Trophoblast cell (in vitro differentiated cells and primary cell): ENCODE results near the gene SLC1A3.

ENCODE experiments used
- DNase-seq, 2 donors: peaks; one replicate each; pipeline ENCODE4 v3.0.0-alpha.2; 2016
- H2AFZ ChIP-seq: 2 replicates; pipeline ENCODE4 v1.6.1; 2013; ENCODE audit warnings: low read length, moderate library complexity, mild to moderate bottlenecking; ENCODE audit not compliant: insufficient read depth, poor library complexity
- H2AK5ac ChIP-seq: 2 replicates; pipeline ENCODE4 v1.6.1; 2013; ENCODE audit warnings: mild to moderate bottlenecking, low read length
- H2BK120ac ChIP-seq: 2 replicates; pipeline ENCODE4 v1.6.1; 2013; ENCODE audit warnings: low read length, mild to moderate bottlenecking, moderate library complexity; ENCODE audit not compliant: insufficient read depth, poor library complexity
- H2BK12ac ChIP-seq: 2 replicates; pipeline ENCODE4 v1.6.1; 2013; ENCODE audit warnings: mild to moderate bottlenecking, low read length, moderate library complexity
- H2BK5ac ChIP-seq: 2 replicates; pipeline ENCODE4 v1.6.1; 2013; ENCODE audit warnings: low read length, low read depth, moderate library complexity, mild to moderate bottlenecking; ENCODE audit not compliant: poor library complexity
- H3K14ac ChIP-seq: 2 replicates; pipeline ENCODE4 v1.6.1; 2013; ENCODE audit warnings: mild to moderate bottlenecking, low read length
- H3K18ac ChIP-seq: 2 replicates; pipeline ENCODE4 v1.6.1; 2013; ENCODE audit warnings: mild to moderate bottlenecking, low read length
- H3K23ac ChIP-seq: 2 replicates; pipeline ENCODE4 v1.6.1; 2013; ENCODE audit warnings: low read length
- H3K27ac ChIP-seq: 2 replicates; pipeline ENCODE4 v1.5.1; 2013; ENCODE audit warnings: low read depth, mild to moderate bottlenecking, inconsistent platforms, low read length, moderate library complexity
- H3K27me3 ChIP-seq: 2 replicates; pipeline ENCODE4 v1.6.1; 2013; ENCODE audit warnings: inconsistent platforms, mild to moderate bottlenecking, low read length, moderate library complexity; ENCODE audit not compliant: insufficient read depth
- H3K36me3 ChIP-seq, 2 experiments: 1 replicate in 1 of 2; 2 replicates in 1 of 2; pipeline ENCODE4 v1.6.1; 2013; ENCODE audit warnings: low read length in 2 of 2, mild to moderate bottlenecking in 2 of 2, moderate library complexity in 1 of 2; ENCODE audit not compliant: insufficient read depth in 2 of 2, control insufficient read depth in 1 of 2
- H3K4ac ChIP-seq: 2 replicates; pipeline ENCODE4 v1.6.1; 2013; ENCODE audit warnings: low read depth, mild to moderate bottlenecking, low read length, moderate library complexity
- H3K4me1 ChIP-seq, 2 experiments: 1 replicate in 1 of 2; 2 replicates in 1 of 2; pipeline ENCODE4 v1.6.1; 2013; ENCODE audit warnings: low read length in 2 of 2, mild to moderate bottlenecking in 2 of 2, moderate library complexity in 1 of 2; ENCODE audit not compliant: insufficient read depth in 2 of 2, control insufficient read depth in 1 of 2
- H3K4me2 ChIP-seq: 2 replicates; pipeline ENCODE4 v1.6.1; 2013; ENCODE audit warnings: inconsistent platforms, mild to moderate bottlenecking, low read length, moderate library complexity
- H3K4me3 ChIP-seq: 2 replicates; pipeline ENCODE4 v1.5.1; 2013; ENCODE audit warnings: mild to moderate bottlenecking, low read depth, low read length, inconsistent platforms
- H3K79me1 ChIP-seq: one replicate; pipeline ENCODE4 v1.6.1; 2013; ENCODE audit warnings: low read length
- H3K79me2 ChIP-seq: 2 replicates; pipeline ENCODE4 v1.6.1; 2013; ENCODE audit warnings: low read length, mild to moderate bottlenecking; ENCODE audit not compliant: control insufficient read depth, insufficient read depth, poor library complexity
- H3K9ac ChIP-seq: 2 replicates; pipeline ENCODE4 v1.6.1; 2013; ENCODE audit warnings: mild to moderate bottlenecking, low read length
- H3K9me3 ChIP-seq: 2 replicates; pipeline ENCODE4 v1.6.1; 2013; ENCODE audit warnings: low read depth, mild to moderate bottlenecking, control low read depth, inconsistent platforms, low read length; ENCODE audit not compliant: insufficient read depth
- H4K12ac ChIP-seq: 2 replicates; pipeline ENCODE4 v1.6.1; 2013; ENCODE audit warnings: low read depth, mild to moderate bottlenecking, low read length, moderate library complexity
- H4K8ac ChIP-seq: 2 replicates; pipeline ENCODE4 v1.6.1; 2013; ENCODE audit warnings: low read depth, mild to moderate bottlenecking, low read length, moderate library complexity
- H4K91ac ChIP-seq: one replicate; pipeline ENCODE4 v1.6.1; 2013; ENCODE audit warnings: low read depth, mild to moderate bottlenecking, low read length, moderate library complexity
- WGBS: extraction: QIAGEN DNeasy Blood & Tissue Kit; methylation state at CpG from one replicate; pipeline ENCODE4 v1.1.7; 2013; ENCODE audit warnings: missing lambda C conversion rate; ENCODE audit not compliant: insufficient read length, insufficient coverage; ENCODE audit errors: extremely low coverage; 5-methylcytosine and 5-hydroxymethylcytosine counted together

SLC1A3 gene

DNA sequence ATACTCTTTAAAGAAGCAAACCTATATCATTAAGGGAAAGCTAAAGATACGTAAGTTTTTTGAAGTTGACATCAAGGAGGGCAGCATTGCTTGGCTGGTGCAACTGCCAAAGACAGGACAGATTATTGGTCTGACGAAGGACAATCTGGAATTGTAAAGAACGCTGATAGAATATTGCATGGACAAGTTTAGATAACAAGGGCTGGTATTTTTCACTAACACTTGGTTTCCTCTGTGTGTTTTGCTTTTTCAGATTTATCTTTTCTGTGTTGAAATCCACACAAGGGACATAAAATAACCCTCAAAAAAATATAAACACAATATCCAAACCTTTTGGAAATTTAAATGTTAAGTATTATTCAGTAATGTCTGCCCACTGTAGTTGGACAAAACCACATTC lies 39.7 kb downstream of the SLC1A3 start:
- Histone ChIP-seq H4K12ac (no peak overlapping the region), H3K4me3 (no peak overlapping the region), H2BK12ac (peak overlapping the region; percentile 75), H4K91ac (peak overlapping the region; percentile 88), H3K27ac (peak overlapping the region; percentile 82), H3K4me2 (no peak overlapping the region), H3K4ac (peak overlapping the region; percentile 75), H3K18ac (no peak overlapping the region), H3K14ac (peak overlapping the region; percentile 75), H3K9me3 (no peaks in the 10 kb centered on the region), H2BK5ac (peak overlapping the region; percentile 92), H3K4me1 (peaks cover 2 to 9% of the 10 kb centered on the region in 2 experiments), H3K79me1 (peaks cover 16% of the 10 kb centered on the region), H2BK120ac (peak overlapping the region; percentile 82), H4K8ac (peak overlapping the region; percentile 50), H2AK5ac (no peak overlapping the region), H3K79me2 (no peaks in the 10 kb centered on the region), H2AFZ (peak overlapping the region; percentile 45), H3K23ac (no peak overlapping the region), H3K9ac (no peak overlapping the region), H3K36me3 (no peaks in the 10 kb centered on the region), H3K27me3 (no peaks in the 10 kb centered on the region)
- no CpG with 5 or more reads among the region's 3 CpGs for WGBS
- no peak for DNase-seq

- H2BK5ac ChIP-seq = peak overlapping the region; percentile 82
- H3K27ac ChIP-seq = peak overlapping the region; percentile 82
- H2AK5ac ChIP-seq = no peak overlapping the region
- H3K4me3 ChIP-seq = no peak overlapping the region
- peaks cover 16% of the 10 kb centered on the region for H3K79me1 ChIP-seq
- no peaks in the 10 kb centered on the region for H3K27me3 ChIP-seq
- H3K4me1 ChIP-seq = peaks cover 2 to 9% of the 10 kb centered on the region in 2 experiments
- H3K23ac ChIP-seq = no peak overlapping the region
- no peak overlapping the region for H4K12ac ChIP-seq
- H4K91ac ChIP-seq = peak overlapping the region; percentile 88
- no CpG with 5 or more reads among the region's 3 CpGs for WGBS
- no peaks in the 10 kb centered on the region for H3K9me3 ChIP-seq
- H3K18ac ChIP-seq = no peak overlapping the region
- H2BK12ac ChIP-seq = peak overlapping the region; percentile 75
- H2AFZ ChIP-seq = peak overlapping the region; percentile 45
- no peak for DNase-seq
- peak overlapping the region; percentile 6 for H3K4ac ChIP-seq
- H4K8ac ChIP-seq = peak overlapping the region; percentile 50
- H3K9ac ChIP-seq = no peak overlapping the region
- H3K14ac ChIP-seq = peak overlapping the region; percentile 75
- no peak overlapping the region for H3K4me2 ChIP-seq
- no peaks in the 10 kb centered on the region for H3K36me3 ChIP-seq
- H2BK120ac ChIP-seq = peak overlapping the region; percentile 70
- no peaks in the 10 kb centered on the region for H3K79me2 ChIP-seq
Observed at GRCh38 chr5:36646507-36647023, 40.2 kb downstream of the SLC1A3 start.

DNA sequence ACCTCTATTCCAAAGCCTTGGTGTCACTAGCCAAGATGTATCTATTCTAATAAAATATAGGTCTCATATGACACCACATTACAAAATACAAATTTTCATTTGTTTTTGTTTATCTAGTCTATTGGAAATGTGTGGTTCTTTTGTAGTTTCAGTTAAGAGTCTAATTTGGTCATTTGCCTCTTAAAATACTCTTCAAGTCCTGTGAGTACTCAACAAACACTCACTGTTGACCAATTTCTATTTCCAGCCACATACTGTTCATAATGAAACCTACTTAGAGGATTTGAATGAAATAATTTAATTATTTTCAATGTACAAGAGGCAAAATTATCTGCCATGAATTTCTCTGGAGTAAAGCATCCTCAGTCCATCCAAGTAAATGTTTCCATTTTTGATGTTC lies 40.6 kb downstream of the SLC1A3 start:
- peaks cover 0 to 1% of the 10 kb centered on the region in 2 experiments for H3K36me3 ChIP-seq
- H3K4me3 ChIP-seq = no peak overlapping the region
- H3K79me2 ChIP-seq = no peaks in the 10 kb centered on the region
- no peak overlapping the region for H3K18ac ChIP-seq
- no peak overlapping the region for H4K8ac ChIP-seq
- no peak overlapping the region for H3K23ac ChIP-seq
- H3K4ac ChIP-seq = no peak overlapping the region
- H3K14ac ChIP-seq = no peak overlapping the region
- H3K27ac ChIP-seq = peak overlapping the region; percentile 82
- peaks cover 15% of the 10 kb centered on the region for H3K79me1 ChIP-seq
- H3K4me1 ChIP-seq = peaks cover 2 to 9% of the 10 kb centered on the region in 2 experiments
- no peak overlapping the region for H2AK5ac ChIP-seq
- no peak overlapping the region for H3K4me2 ChIP-seq
- no peak overlapping the region for H4K91ac ChIP-seq
- no peaks in the 10 kb centered on the region for H3K27me3 ChIP-seq
- H3K9me3 ChIP-seq = no peaks in the 10 kb centered on the region
- H3K9ac ChIP-seq = no peak overlapping the region
- H4K12ac ChIP-seq = no peak overlapping the region
- no peak overlapping the region for H2BK120ac ChIP-seq
- no peak overlapping the region for H2AFZ ChIP-seq
- DNase-seq = no peak
- no peak overlapping the region for H2BK12ac ChIP-seq
- no peak overlapping the region for H2BK5ac ChIP-seq

GRCh38 chr5:36648426-36648825 lies 42.0 kb downstream of the SLC1A3 start:
- Histone ChIP-seq H2BK5ac (no peak overlapping the region), H3K18ac (no peak overlapping the region), H3K79me2 (no peaks in the 10 kb centered on the region), H4K12ac (no peak overlapping the region), H3K36me3 (peaks cover 0 to 5% of the 10 kb centered on the region in 2 experiments), H3K4me2 (no peak overlapping the region), H4K8ac (no peak overlapping the region), H2BK12ac (no peak overlapping the region), H3K79me1 (peaks cover 14% of the 10 kb centered on the region), H3K4ac (no peak overlapping the region), H4K91ac (no peak overlapping the region), H2AK5ac (no peak overlapping the region), H3K23ac (no peak overlapping the region), H2BK120ac (no peak overlapping the region), H3K9me3 (no peaks in the 10 kb centered on the region), H3K27me3 (no peaks in the 10 kb centered on the region), H3K27ac (no peak overlapping the region), H2AFZ (no peak overlapping the region), H3K9ac (no peak overlapping the region), H3K14ac (no peak overlapping the region), H3K4me1 (peaks cover 2 to 9% of the 10 kb centered on the region in 2 experiments), H3K4me3 (no peak overlapping the region)
- WGBS = no CpG with 5 or more reads among the region's 3 CpGs
- no peak for DNase-seq
